ENCODE measurements around the gene ZNF500.
A peak's percentile ranks its signal among the peaks of the same experiment; 100 is the strongest.

The ZNF500 gene

GRCh38 chr16:4806280-4806679 is 39.3 kb upstream of the ZNF500 start:
- no peak for TF ChIP-seq CTCF (IDR thresholded peaks at IDR 0.05; ENCODE audit: low read length, missing control alignments)
- no peak overlapping the region for H3K4me3 ChIP-seq (replicated peaks; ENCODE audit: low read depth, low read length)
- no peak for DNase-seq (ENCODE audit: low read depth)

GRCh38 chr16:4805231-4805630 is 38.3 kb upstream of the ZNF500 start:
- no peak for TF ChIP-seq CTCF (IDR thresholded peaks at IDR 0.05; ENCODE audit: low read length, missing control alignments)
- no peak overlapping the region for H3K4me3 ChIP-seq (replicated peaks; ENCODE audit: low read depth, low read length)

GRCh38 chr16:4803898-4804762 is 37.2 kb upstream of the ZNF500 start:
- TF ChIP-seq CTCF (IDR thresholded peaks at IDR 0.05; ENCODE audit: low read length, missing control alignments): no peak
- no peak overlapping the region for H3K4me3 ChIP-seq (replicated peaks; ENCODE audit: low read depth, low read length)
- no peak for DNase-seq (ENCODE audit: low read depth)

More at GRCh38 chr16:4805231-4805630, 38.3 kb upstream of the ZNF500 start:
- DNase-seq (ENCODE audit: low read depth): peak; percentile 11

GRCh38 chr16:4803401-4803844 is 36.5 kb upstream of the ZNF500 start:
- no peak for DNase-seq (ENCODE audit: low read depth)
- peak overlapping the region; percentile 66 for H3K4me3 ChIP-seq (replicated peaks; ENCODE audit: low read depth, low read length)
- TF ChIP-seq CTCF (IDR thresholded peaks at IDR 0.05; ENCODE audit: low read length, missing control alignments): no peak

- peak; percentile 90 for DNase-seq (ENCODE audit: low read depth)
- H3K4me3 ChIP-seq (replicated peaks; ENCODE audit: low read depth, low read length): peak overlapping the region; percentile 66
- no peak for TF ChIP-seq CTCF (IDR thresholded peaks at IDR 0.05; ENCODE audit: low read length, missing control alignments)
Observed at GRCh38 chr16:4802659-4803287, 35.8 kb upstream of the ZNF500 start.

- TF ChIP-seq CTCF (IDR thresholded peaks at IDR 0.05; ENCODE audit: low read length, missing control alignments): no peak
- H3K4me3 ChIP-seq (replicated peaks; ENCODE audit: low read depth, low read length): peak within 1 kb of the TSS; percentile 66
- peak; percentile 31 for DNase-seq (ENCODE audit: low read depth)
Observed at GRCh38 chr16:4801962-4802658, 35.1 kb upstream of the ZNF500 start, which contains the start of gene ROGDI. TSS of gene ROGDI (minus strand) at chr16:4802633. CDS start at chr16:4802571, 62 bp downstream.
